H1 (cell line): Measurements from ENCODE around the gene CABP4. TPM values are rescaled to one million over a fixed set of nuclear protein-coding genes. Genes with fewer than 3 reads are reported as not detected.

Source experiments
- BCL11A ChIP-seq, 2 experiments: IDR thresholded peaks; one replicate each; pipeline ENCODE4 v1.6.1; 2011; ENCODE audit warnings: low read depth in 2 of 2, low read length in 2 of 2, mild to moderate bottlenecking in 2 of 2
- CHD1 ChIP-seq: IDR thresholded peaks from 2 replicates; pipeline ENCODE4 v1.6.1; 2012; ENCODE audit warnings: low read depth, low read length, improper control_type of control experiment
- GABPA ChIP-seq: IDR thresholded peaks from 2 replicates; pipeline ENCODE4 v1.6.1; 2011; ENCODE audit warnings: mild to moderate bottlenecking, low read length, moderate library complexity, borderline replicate concordance; ENCODE audit not compliant: insufficient read depth
- GTF2F1 ChIP-seq: IDR thresholded peaks from 2 replicates; pipeline ENCODE4 v1.6.1; 2012; ENCODE audit warnings: low read depth, low read length, improper control_type of control experiment, borderline replicate concordance
- POU5F1 ChIP-seq: IDR thresholded peaks from 2 replicates; pipeline ENCODE4 v1.6.1; 2011; ENCODE audit warnings: low read depth, mild to moderate bottlenecking, low read length, moderate library complexity
- RAD21 ChIP-seq, 2 experiments: IDR thresholded peaks in 1 of 2; conservative IDR thresholded peaks in 1 of 2; 2 replicates each; pipeline ENCODE4 v1.6.1; 2011; ENCODE audit warnings: low read depth in 2 of 2, low read length in 2 of 2, improper control_type of control experiment in 1 of 2, inconsistent platforms in 1 of 2, mild to moderate bottlenecking in 1 of 2, moderate library complexity in 1 of 2
- polyA plus RNA-seq, 7 experiments: library from polyadenylated mRNA; depleted of rRNA in 3 of 7; stranded (reverse) in 5 of 7; unstranded in 2 of 7; fragments of >200 nt in 5 of 7; fragments of 200-250 nt in 2 of 7; gene quantifications; 1 replicate in 5 of 7; 2 replicates in 1 of 7; 4 replicates in 1 of 7; pipeline versions ENCODE4 v1.2.1 to v1.2.3, GENCODE V29; 2011 to 2013; ENCODE audit warnings: missing spikeins in 2 of 7, mixed read lengths in 2 of 7
- total RNA-seq: library from RNA; stranded (reverse); fragmentation: NEBNext Ultra II Directional; extraction: Animal tissue kit (Norgen Biotek cat#: 25700); gene quantifications from 2 replicates; pipeline ENCODE4 v1.2.1, GENCODE V29; 2021

The CABP4 gene
- total and polyA plus RNA-seq, 2 of the 8 experiments (the other 6 are each of a cell fraction or from before 2014, with no cell fraction given), result not detected

DNA sequence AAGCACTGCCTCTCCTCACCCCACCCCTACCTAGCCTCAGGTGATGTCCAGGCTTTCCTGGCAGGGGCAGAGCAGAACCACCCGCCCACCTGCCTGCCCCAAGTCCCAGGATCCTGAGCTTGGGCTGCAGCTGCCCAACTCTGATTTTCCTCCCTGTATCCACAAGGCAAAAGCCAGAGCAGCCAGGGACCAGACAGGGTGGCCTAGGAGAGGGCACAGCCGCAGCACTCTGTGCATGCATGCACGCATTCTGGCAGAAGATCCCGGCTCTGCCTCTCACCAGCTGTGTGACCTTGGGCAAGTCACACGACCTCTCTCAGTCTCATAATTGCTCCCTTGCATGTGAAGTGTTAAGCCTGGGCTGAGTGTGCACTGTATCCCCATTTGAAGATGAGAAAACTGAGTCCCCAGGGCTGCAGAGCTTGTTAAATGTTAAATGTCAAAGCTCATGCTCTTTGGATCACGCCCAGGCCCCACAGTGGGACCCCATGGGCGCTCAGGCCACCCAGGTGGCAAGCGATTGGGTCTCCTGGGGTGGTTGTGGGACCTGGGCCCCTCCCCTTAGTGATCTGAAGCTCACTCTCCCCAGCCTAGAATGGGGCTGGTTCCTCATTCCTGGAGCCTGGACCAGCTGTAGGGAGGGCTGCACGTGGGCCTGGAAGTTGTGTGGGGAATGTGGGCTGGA lies 42.5 kb upstream of the CABP4 start (continued):
- TF ChIP-seq GABPA (no peak), RAD21 (IDR thresholded peaks at IDR 0.05 in 1 of 2, conservative IDR thresholded peaks at IDR 0.05 in 1 of 2; ENCODE audit: low read depth in 2 of 2, low read length in 2 of 2) (no peak), POU5F1 (no peak), GTF2F1 (no peak), CHD1 (no peak), BCL11A (IDR thresholded peaks at IDR 0.05; ENCODE audit: low read depth in 2 of 2, low read length in 2 of 2) (no peak)
- TF ChIP-seq, all 59 proteins: peak for 0
